ENCODE measurements around the gene IVNS1ABP. TPM values are rescaled to one million over a fixed set of nuclear protein-coding genes. Genes with fewer than 3 reads are reported as not detected.

IVNS1ABP gene
- total RNA-seq, 4 donors from 2014 or later: 41.8 to 125 (median 66.7) TPM

DNA sequence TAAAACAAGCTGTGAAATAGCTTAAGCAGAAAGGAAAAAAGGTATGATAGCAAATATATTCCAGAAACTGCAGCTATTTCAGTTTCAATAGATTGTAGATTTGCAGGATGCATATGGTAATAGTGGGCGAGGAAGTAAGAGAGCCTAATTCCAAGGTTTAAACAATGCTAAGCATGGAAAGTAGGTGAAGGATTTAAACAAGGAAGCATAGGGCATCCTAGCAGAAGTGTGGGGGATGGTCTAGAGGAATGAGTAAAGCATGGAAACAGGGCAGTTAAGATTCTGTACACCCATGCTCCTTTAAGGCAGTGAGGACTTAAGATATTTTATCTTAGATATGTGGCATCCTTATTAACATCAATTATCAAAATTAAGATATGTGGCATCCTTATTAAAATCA lies 2.6 kb downstream of the IVNS1ABP start:
- TF ChIP-seq, protein P1, sequence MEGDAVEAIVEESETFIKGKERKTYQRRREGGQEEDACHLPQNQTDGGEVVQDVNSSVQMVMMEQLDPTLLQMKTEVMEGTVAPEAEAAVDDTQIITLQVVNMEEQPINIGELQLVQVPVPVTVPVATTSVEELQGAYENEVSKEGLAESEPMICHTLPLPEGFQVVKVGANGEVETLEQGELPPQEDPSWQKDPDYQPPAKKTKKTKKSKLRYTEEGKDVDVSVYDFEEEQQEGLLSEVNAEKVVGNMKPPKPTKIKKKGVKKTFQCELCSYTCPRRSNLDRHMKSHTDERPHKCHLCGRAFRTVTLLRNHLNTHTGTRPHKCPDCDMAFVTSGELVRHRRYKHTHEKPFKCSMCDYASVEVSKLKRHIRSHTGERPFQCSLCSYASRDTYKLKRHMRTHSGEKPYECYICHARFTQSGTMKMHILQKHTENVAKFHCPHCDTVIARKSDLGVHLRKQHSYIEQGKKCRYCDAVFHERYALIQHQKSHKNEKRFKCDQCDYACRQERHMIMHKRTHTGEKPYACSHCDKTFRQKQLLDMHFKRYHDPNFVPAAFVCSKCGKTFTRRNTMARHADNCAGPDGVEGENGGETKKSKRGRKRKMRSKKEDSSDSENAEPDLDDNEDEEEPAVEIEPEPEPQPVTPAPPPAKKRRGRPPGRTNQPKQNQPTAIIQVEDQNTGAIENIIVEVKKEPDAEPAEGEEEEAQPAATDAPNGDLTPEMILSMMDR (IDR thresholded peaks at IDR 0.05): no peak
- TF ChIP-seq EP300 (IDR thresholded peaks at IDR 0.05) (no peak), POLR2A (IDR thresholded peaks at IDR 0.05) (no peak)
- no peak for DNase-seq (ENCODE audit: low spot score in 2 of 2)
- 51 to 53% methylated on average over 1 of the region's 1 CpG for WGBS, 2 donors
- Histone ChIP-seq H3K9me3 (no peaks in the 10 kb centered on the region), H3K36me3 (peaks cover 0 to 14% (median 0%) of the 10 kb centered on the region in 3 donors), H3K27me3 (no peaks in the 10 kb centered on the region), H3K4me1 (peaks cover 0 to 78% (median 22%) of the 10 kb centered on the region in 4 donors), H3K27ac (peak overlapping the region in 2 of 4 donors; percentile 3 to 99), H3K4me3 (peak overlapping the region in 1 of 4 donors; percentile 87)

DNA sequence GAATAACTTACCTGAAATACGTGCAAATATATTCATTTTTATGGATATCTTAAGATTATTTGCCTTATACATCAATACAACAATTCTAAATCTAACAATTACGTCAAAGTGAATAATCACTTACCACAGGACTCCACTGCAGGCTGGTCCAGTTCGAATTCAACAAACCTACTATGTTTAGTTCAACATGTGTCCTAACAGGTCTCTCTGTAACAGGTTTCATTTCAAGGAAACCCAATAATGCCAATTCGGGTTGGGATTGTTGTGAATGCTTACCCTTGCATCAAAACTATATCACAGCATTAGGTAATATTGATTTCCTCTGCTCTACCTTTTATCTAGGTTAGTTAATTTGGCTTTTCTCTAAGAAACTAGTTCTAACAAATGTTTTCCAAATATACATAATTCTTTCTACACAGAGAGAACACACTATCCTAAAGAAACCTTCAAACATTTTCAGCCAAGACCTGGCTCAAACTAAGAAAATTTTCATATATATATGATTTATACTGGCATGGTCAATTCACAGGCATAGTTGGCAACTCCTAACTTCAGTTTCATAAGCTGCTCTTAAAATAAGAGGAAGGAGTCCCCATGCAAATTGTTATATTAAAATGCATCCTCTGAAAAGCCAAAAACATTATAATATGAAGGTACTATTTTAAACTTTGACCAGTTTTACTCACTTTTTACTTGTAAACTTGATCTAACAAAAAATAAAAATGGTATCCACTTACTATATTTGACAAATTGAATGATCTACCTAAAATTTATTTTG lies 4.5 kb downstream of the IVNS1ABP start:
- Histone ChIP-seq H3K36me3 (peaks cover 0 to 32% (median 14%) of the 10 kb centered on the region in 3 donors), H3K27ac (no peak overlapping the region), H3K27me3 (no peaks in the 10 kb centered on the region), H3K4me1 (peaks cover 0 to 73% (median 18%) of the 10 kb centered on the region in 4 donors), H3K9me3 (no peaks in the 10 kb centered on the region), H3K4me3 (no peak overlapping the region)
- WGBS, 2 donors: 85 to 92% methylated on average over 4 of the region's 4 CpGs
- no peak for DNase-seq (ENCODE audit: low spot score in 2 of 2)
- TF ChIP-seq POLR2A (IDR thresholded peaks at IDR 0.05) (no peak), EP300 (IDR thresholded peaks at IDR 0.05) (no peak)

DNA sequence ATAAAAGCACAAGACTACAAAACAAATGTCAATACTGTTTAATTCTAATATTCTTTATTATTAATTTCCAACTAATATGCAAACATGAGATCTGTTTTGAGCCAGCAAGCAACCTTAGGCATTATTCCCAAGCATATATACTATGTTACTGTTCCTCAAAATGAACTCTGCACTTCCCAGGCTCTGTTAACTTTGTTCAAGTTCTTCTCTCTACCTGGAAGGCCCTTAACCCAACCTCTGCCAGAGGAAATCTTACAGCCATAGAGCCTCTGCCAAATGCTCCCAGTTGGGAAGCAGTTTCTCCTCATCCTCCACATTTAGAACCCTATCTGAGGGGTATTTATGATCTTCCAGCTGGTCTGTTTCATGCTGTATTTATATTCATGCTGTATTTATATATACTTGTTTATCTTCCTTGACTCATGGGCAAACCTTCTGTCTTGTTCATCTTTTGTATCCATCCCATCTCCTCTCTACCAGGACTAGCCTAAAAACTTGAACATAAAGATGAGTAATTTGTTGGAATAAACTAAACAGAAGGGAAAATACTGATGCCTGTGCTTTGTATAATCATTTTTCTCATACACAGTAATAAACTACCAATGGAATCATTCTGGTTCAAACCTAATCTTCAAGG lies 5.3 kb downstream of the IVNS1ABP start:
- Histone ChIP-seq H3K4me1 (peaks cover 0 to 73% (median 18%) of the 10 kb centered on the region in 4 donors), H3K4me3 (no peak overlapping the region), H3K36me3 (peaks cover 0 to 41% (median 19%) of the 10 kb centered on the region in 3 donors), H3K27me3 (no peaks in the 10 kb centered on the region), H3K27ac (no peak overlapping the region), H3K9me3 (no peaks in the 10 kb centered on the region)
- no peak for DNase-seq (ENCODE audit: low spot score in 2 of 2)
- TF ChIP-seq, protein P1 (IDR thresholded peaks at IDR 0.05): no peak
- TF ChIP-seq POLR2A (IDR thresholded peaks at IDR 0.05): no peak
- TF ChIP-seq EP300 (IDR thresholded peaks at IDR 0.05): no peak

DNA sequence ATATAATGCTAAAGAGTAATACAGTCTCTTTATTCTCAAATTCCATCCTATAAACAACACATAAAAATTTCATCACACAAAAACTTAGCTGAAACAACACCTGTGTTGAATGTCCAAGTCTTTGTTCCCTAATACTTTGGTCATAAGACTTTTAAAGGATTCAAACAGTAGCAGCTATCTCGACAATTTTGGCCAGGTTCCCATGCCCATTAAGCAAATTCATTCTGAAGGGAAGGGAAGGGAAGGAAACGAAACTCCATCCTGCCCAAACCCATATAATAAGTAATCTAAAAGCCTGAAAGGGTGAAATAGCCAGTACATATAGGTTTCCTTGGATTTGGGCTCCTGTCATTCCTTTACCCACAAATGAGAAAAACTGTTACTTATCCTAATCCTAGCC lies 7.5 kb downstream of the IVNS1ABP start:
- no peak overlapping the region for H3K27ac ChIP-seq
- DNase-seq (ENCODE audit: low spot score in 2 of 2): peak in 1 of 2 donors; percentile 21
- H3K4me1 ChIP-seq: peaks cover 0 to 61% (median 12%) of the 10 kb centered on the region in 4 donors
- no peaks in the 10 kb centered on the region for H3K27me3 ChIP-seq
- H3K36me3 ChIP-seq: peaks cover 0 to 61% (median 21%) of the 10 kb centered on the region in 3 donors
- WGBS, 2 donors: 15 to 23% methylated on average over 2 of the region's 2 CpGs
- H3K4me3 ChIP-seq: no peak overlapping the region
- TF ChIP-seq EP300 (IDR thresholded peaks at IDR 0.05): no peak
- TF ChIP-seq, protein P1 (IDR thresholded peaks at IDR 0.05): no peak
- no peak for TF ChIP-seq POLR2A (IDR thresholded peaks at IDR 0.05)
- H3K9me3 ChIP-seq: no peaks in the 10 kb centered on the region

DNA sequence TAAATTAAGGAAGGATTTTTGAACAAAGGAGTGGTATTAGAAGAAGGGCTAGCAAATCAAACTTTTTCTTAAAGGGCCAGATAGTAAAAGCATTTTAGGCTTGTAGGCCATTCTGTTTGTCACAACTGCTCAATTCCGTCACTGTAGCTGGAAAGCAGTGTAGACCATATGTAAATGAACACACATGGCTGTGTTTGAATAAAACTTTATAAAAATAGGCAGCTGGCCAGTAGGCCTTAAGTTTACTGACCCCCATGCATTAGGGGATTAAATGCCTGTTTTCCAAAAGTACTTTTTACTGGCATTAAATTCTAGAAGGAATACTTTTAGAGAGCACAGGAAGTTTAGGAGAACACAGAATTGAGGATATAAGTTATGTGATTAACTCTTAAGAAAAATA lies 8.9 kb downstream of the IVNS1ABP start:
- 92 to 97% methylated on average over 1 of the region's 1 CpG for WGBS, 2 donors

More for the DNA sequence above, 8.9 kb downstream of the IVNS1ABP start:
- TF ChIP-seq POLR2A (IDR thresholded peaks at IDR 0.05) (no peak), EP300 (IDR thresholded peaks at IDR 0.05) (no peak)
- TF ChIP-seq, protein P1 (IDR thresholded peaks at IDR 0.05): no peak
- Histone ChIP-seq H3K4me1 (peaks cover 0 to 47% (median 5%) of the 10 kb centered on the region in 4 donors), H3K27ac (no peak overlapping the region), H3K27me3 (no peaks in the 10 kb centered on the region), H3K4me3 (no peak overlapping the region), H3K36me3 (peaks cover 0 to 76% (median 21%) of the 10 kb centered on the region in 3 donors), H3K9me3 (no peaks in the 10 kb centered on the region)
- no peak for DNase-seq (ENCODE audit: low spot score in 2 of 2)

Data from tibial nerve (tissue), 4 donors.